Immature natural killer cell (primary cell): Measurements from ENCODE around the gene PAM16. TPM values are rescaled to one million over a fixed set of nuclear protein-coding genes. Genes with fewer than 3 reads are reported as not detected.

ENCODE experiments used
- DNase-seq, 3 donors: peaks; one replicate each; pipeline ENCODE4 v3.0.0; 2022; ENCODE audit warnings: mixed read lengths in 1 of 3
- H3K27ac Mint-ChIP-seq, 6 donors: one replicate each; pipeline ENCODE4 v1.8.0; 2020; ENCODE audit warnings: mixed read lengths in 6 of 6, mild to moderate bottlenecking in 5 of 6, inconsistent platforms in 4 of 6, moderate library complexity in 3 of 6
- H3K27me3 Mint-ChIP-seq, 3 donors: one replicate each; pipeline ENCODE4 v1.8.0; 2020 to 2021; ENCODE audit warnings: low read depth in 3 of 3, mild to moderate bottlenecking in 3 of 3, mixed read lengths in 3 of 3, moderate library complexity in 3 of 3, inconsistent platforms in 1 of 3
- H3K36me3 Mint-ChIP-seq, 3 donors: one replicate each; pipeline ENCODE4 v1.8.0; 2020; ENCODE audit warnings: mixed read lengths in 3 of 3, inconsistent platforms in 2 of 3, mild to moderate bottlenecking in 2 of 3
- H3K4me1 Mint-ChIP-seq, 2 donors: one replicate each; pipeline ENCODE4 v1.8.0; 2020; ENCODE audit warnings: inconsistent platforms in 2 of 2, mild to moderate bottlenecking in 2 of 2, mixed read lengths in 2 of 2, moderate library complexity in 1 of 2
- H3K4me3 Mint-ChIP-seq, 5 donors: one replicate each; pipeline ENCODE4 v1.8.0; 2020; ENCODE audit warnings: mild to moderate bottlenecking in 5 of 5, mixed read lengths in 5 of 5, inconsistent platforms in 3 of 5, moderate library complexity in 3 of 5
- H3K9me3 Mint-ChIP-seq, 6 donors: one replicate each; pipeline ENCODE4 v1.8.0; 2020; ENCODE audit warnings: mild to moderate bottlenecking in 6 of 6, mixed read lengths in 6 of 6, inconsistent platforms in 4 of 6, moderate library complexity in 3 of 6
- polyA plus RNA-seq, 3 donors: library from polyadenylated mRNA; unstranded; fragments of 300-500 nt; fragmentation: Illumina TruSeq; gene quantifications; one replicate each; pipeline ENCODE4 v1.2.3, GENCODE V29; 2021

PAM16 gene
- polyA plus RNA-seq, 3 donors from 2014 or later = 32.9 to 61.6 (median 36.3) TPM

- no peak overlapping the region for H3K27ac Mint-ChIP-seq
Observed at GRCh38 chr16:4317532-4318450, 33.3 kb downstream of the PAM16 start.

GRCh38 chr16:4316864-4317531 lies 34.1 kb downstream of the PAM16 start:
- peaks cover 0 to 2% (median 0%) of the 10 kb centered on the region in 6 donors for H3K9me3 Mint-ChIP-seq
- peaks cover 18 to 19% of the 10 kb centered on the region in 2 donors for H3K4me1 Mint-ChIP-seq
- H3K27ac Mint-ChIP-seq = no peak overlapping the region
- DNase-seq = no peak
- H3K27me3 Mint-ChIP-seq = peaks cover 8 to 10% (median 9%) of the 10 kb centered on the region in 3 donors
- no peaks in the 10 kb centered on the region for H3K36me3 Mint-ChIP-seq
- no peak overlapping the region for H3K4me3 Mint-ChIP-seq

More at GRCh38 chr16:4317532-4318450, 33.3 kb downstream of the PAM16 start:
- peaks cover 8 to 10% (median 9%) of the 10 kb centered on the region in 3 donors for H3K27me3 Mint-ChIP-seq
- H3K9me3 Mint-ChIP-seq = peaks cover 0 to 2% (median 0%) of the 10 kb centered on the region in 6 donors
- H3K4me1 Mint-ChIP-seq = peaks cover 18 to 19% of the 10 kb centered on the region in 2 donors
- no peaks in the 10 kb centered on the region for H3K36me3 Mint-ChIP-seq
- DNase-seq = no peak
- H3K4me3 Mint-ChIP-seq = peak overlapping the region in 2 of 5 donors; percentile 17 to 62

- no peak overlapping the region for H3K4me3 Mint-ChIP-seq
- H3K27me3 Mint-ChIP-seq = peaks cover 8 to 10% (median 9%) of the 10 kb centered on the region in 3 donors
- H3K27ac Mint-ChIP-seq = no peak overlapping the region
- H3K36me3 Mint-ChIP-seq = no peaks in the 10 kb centered on the region
- DNase-seq = peak in 1 of 3 donors; percentile 13
- H3K4me1 Mint-ChIP-seq = peaks cover 18 to 19% of the 10 kb centered on the region in 2 donors
- peaks cover 0 to 2% (median 0%) of the 10 kb centered on the region in 6 donors for H3K9me3 Mint-ChIP-seq
Observed at GRCh38 chr16:4316108-4316863, 34.8 kb downstream of the PAM16 start.

GRCh38 chr16:4315186-4316107 lies 35.7 kb downstream of the PAM16 start, which contains the start of gene GLIS2:
TSS of gene GLIS2 (plus strand) at chr16:4316067. CDS start at chr16:4332281, 16,214 bp downstream.
- Mint-ChIP-seq H3K27ac (peak within 1 kb of the TSS in 4 of 6 donors; percentile 19 to 77 (median 73)), H3K27me3 (peaks cover 8 to 10% (median 9%) of the 10 kb centered on the region in 3 donors), H3K4me1 (peaks cover 18 to 19% of the 10 kb centered on the region in 2 donors), H3K36me3 (no peaks in the 10 kb centered on the region), H3K4me3 (peak within 1 kb of the TSS; percentile 82 to 96 (median 92)), H3K9me3 (peaks cover 0 to 2% (median 0%) of the 10 kb centered on the region in 6 donors)
- DNase-seq = peak; percentile 28 to 30 (median 29)

DNA sequence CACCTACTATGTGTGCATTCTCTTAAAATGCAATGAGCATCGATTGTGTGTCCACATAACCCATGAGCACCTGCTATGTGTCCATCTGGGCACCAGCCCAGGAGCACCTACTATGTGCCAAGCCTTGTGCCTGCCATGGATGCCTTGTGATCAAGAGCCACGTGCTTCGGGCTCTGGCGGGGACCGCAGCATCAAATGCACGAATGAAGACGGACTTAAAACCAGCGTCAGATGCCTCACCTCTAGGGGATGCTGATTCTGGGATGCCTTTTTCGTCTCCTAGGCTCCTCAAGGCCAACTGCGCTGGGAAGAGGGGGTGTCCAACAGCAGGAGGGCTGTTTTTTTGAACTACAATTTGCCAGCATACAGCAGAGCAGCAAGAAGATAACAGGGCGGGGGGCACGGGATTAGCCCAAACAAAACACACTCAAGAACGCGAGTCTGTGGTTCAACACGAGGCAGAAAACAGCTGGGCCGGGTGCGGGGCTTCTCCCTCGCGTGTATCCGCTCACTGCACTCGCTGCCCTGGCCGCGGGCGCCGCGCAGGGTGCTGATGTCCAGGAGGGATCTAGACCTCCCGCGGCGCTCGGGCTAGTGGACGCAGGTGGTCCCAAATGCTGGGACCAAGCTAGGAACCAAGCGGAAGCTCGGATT lies 36.5 kb downstream of the PAM16 start:
- Mint-ChIP-seq H3K27ac (peak overlapping the region in 5 of 6 donors; percentile 71 to 92 (median 77)), H3K36me3 (no peaks in the 10 kb centered on the region), H3K27me3 (peaks cover 8 to 10% (median 9%) of the 10 kb centered on the region in 3 donors), H3K4me3 (peak overlapping the region; percentile 82 to 96 (median 92)), H3K4me1 (peaks cover 18 to 19% of the 10 kb centered on the region in 2 donors), H3K9me3 (peaks cover 0 to 2% (median 0%) of the 10 kb centered on the region in 6 donors)
- DNase-seq = peak in 1 of 3 donors; percentile 15

GRCh38 chr16:4313563-4314531 lies 37.3 kb downstream of the PAM16 start:
- Mint-ChIP-seq H3K27ac (peak overlapping the region in 1 of 6 donors; percentile 75), H3K9me3 (peaks cover 0 to 2% (median 0%) of the 10 kb centered on the region in 6 donors), H3K36me3 (no peaks in the 10 kb centered on the region), H3K27me3 (peaks cover 8 to 10% (median 8%) of the 10 kb centered on the region in 3 donors), H3K4me3 (peak overlapping the region; percentile 82 to 96 (median 92)), H3K4me1 (peaks cover 13% of the 10 kb centered on the region in 2 donors)
- peak in 2 of 3 donors; percentile 34 to 40 for DNase-seq

DNA sequence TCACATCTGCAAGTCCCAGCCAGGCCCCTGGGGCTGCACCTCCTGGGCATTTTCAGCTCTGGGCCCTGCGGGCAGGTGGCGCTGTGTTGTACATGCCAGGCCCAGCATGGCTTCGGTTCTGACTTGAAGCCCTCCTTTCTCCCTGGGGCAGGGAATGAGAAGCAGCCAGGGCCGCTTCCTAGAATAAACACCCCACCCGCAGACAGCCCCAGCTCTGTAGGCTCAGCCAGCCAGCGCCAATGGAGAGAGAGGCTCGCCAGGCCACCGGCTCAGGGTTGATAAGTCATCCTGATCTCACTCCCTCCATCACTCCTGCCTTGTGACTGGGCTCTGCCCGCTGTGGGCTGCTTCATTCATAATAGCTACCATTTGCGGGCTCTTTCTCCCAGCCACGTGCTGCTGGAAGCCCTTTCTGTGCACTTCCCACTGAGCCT lies 41.3 kb downstream of the PAM16 start:
- Mint-ChIP-seq H3K9me3 (peaks cover 0 to 2% (median 0%) of the 10 kb centered on the region in 6 donors), H3K36me3 (peaks cover 0 to 4% (median 0%) of the 10 kb centered on the region in 3 donors), H3K27ac (peak overlapping the region in 4 of 6 donors; percentile 34 to 79 (median 63)), H3K4me3 (peak overlapping the region in 1 of 5 donors; percentile 91), H3K4me1 (peaks cover 26 to 28% of the 10 kb centered on the region in 2 donors), H3K27me3 (peaks cover 10 to 18% (median 11%) of the 10 kb centered on the region in 3 donors)
- DNase-seq = peak; percentile 34 to 48 (median 47)

- Mint-ChIP-seq H3K27ac (peak overlapping the region in 5 of 6 donors; percentile 36 to 79 (median 71)), H3K36me3 (peaks cover 0 to 4% (median 0%) of the 10 kb centered on the region in 3 donors), H3K4me1 (peaks cover 20 to 22% of the 10 kb centered on the region in 2 donors), H3K27me3 (peaks cover 7 to 13% (median 9%) of the 10 kb centered on the region in 3 donors), H3K9me3 (peaks cover 0 to 2% (median 0%) of the 10 kb centered on the region in 6 donors), H3K4me3 (peak overlapping the region in 4 of 5 donors; percentile 35 to 91 (median 62))
- no peak for DNase-seq
Observed at GRCh38 chr16:4309102-4309832, 41.9 kb downstream of the PAM16 start.

DNA sequence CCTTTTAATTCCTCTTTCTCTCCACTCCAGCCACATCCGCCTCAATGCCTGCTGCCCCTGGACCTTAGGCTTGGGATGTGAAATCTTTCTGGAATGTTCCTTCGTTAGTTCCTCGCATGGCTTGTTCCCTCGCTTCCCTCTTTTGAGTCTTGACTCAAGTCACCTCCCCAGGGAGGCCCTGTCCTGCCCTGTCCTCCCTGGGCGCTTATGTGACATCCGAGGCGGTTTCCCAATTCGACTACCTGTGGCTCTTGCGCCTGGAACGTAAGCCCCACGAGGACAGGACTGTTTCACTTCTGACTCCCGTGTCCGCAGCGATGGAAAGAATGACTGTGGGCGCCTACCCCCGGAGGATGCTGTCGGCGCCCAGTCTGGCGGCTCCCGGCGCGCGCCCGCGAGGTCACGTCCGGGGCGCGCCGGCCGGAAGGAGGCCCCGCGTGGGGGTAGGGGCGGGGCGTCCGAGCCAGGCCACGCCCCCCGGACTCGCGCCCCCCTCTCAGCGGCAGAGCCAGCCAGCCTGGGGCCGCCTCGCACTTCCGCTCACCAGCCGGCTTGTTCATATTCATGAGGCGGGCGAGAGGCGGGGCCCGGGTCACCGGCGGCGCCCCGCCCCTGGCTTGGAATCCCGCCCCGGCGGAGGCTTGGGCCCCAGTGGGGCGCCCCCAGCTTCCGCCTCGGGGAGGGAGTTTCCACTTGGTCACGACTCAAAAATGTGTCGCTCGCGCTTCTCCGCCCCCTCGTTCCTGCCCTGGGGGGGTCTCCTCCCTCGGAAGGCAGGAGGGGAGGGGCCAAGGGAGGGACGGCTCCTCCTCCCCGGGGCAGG lies 43.7 kb downstream of the PAM16 start:
- H3K27me3 Mint-ChIP-seq = peaks cover 4 to 10% (median 5%) of the 10 kb centered on the region in 3 donors
- peaks cover 0 to 4% (median 0%) of the 10 kb centered on the region in 3 donors for H3K36me3 Mint-ChIP-seq
- H3K9me3 Mint-ChIP-seq = no peaks in the 10 kb centered on the region
- peak; percentile 98 to 99 (median 99) for DNase-seq
- peaks cover 17% of the 10 kb centered on the region in 2 donors for H3K4me1 Mint-ChIP-seq
- peak overlapping the region; percentile 90 to 96 (median 95) for H3K4me3 Mint-ChIP-seq
- H3K27ac Mint-ChIP-seq = peak overlapping the region; percentile 98 to 100 (median 99)
